HL-60 (cell line): ENCODE data around the gene MAD1L1.

Experiments used
- POLR2AphosphoS5 ChIP-seq: IDR thresholded peaks from 2 replicates; pipeline ENCODE4 v1.6.1; 2012; ENCODE audit warnings: low read depth
- SPI1 ChIP-seq: IDR thresholded peaks from 2 replicates; pipeline ENCODE4 v1.6.1; 2012; ENCODE audit warnings: low read depth, mild to moderate bottlenecking, borderline replicate concordance
- TF ChIP-seq, protein P1 (sequence below): IDR thresholded peaks from one replicate; pipeline ENCODE4 v1.5.1; 2011; ENCODE audit warnings: low read length, control low read depth, inconsistent platforms; ENCODE audit not compliant: insufficient read depth

DNA sequence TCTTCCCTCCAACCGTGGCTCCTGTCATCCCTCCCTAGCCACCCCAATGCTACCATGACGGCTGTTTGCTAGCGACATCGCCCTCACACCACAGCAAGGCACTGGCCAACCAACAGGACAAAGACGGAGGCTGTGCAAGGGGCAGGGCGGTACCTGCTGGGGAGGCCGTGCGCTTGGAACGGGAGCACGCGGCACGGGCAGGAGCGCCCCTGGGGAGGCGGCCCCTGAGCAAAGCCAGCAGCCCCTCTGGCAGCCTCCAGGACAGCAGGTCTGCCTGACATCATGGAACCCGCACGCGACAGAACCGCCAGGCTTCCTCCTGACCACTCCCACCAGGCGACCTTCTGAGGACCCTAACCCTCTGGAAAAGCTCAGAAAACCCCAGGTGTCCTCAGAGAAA, 12.7 kb downstream of the MAD1L1 start:
- TF ChIP-seq, protein P1, sequence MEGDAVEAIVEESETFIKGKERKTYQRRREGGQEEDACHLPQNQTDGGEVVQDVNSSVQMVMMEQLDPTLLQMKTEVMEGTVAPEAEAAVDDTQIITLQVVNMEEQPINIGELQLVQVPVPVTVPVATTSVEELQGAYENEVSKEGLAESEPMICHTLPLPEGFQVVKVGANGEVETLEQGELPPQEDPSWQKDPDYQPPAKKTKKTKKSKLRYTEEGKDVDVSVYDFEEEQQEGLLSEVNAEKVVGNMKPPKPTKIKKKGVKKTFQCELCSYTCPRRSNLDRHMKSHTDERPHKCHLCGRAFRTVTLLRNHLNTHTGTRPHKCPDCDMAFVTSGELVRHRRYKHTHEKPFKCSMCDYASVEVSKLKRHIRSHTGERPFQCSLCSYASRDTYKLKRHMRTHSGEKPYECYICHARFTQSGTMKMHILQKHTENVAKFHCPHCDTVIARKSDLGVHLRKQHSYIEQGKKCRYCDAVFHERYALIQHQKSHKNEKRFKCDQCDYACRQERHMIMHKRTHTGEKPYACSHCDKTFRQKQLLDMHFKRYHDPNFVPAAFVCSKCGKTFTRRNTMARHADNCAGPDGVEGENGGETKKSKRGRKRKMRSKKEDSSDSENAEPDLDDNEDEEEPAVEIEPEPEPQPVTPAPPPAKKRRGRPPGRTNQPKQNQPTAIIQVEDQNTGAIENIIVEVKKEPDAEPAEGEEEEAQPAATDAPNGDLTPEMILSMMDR: no peak
- TF ChIP-seq POLR2AphosphoS5 (no peak), SPI1 (no peak)
